Activated naive CD8-positive, alpha-beta T cell treated with anti-CD3 and anti-CD28 coated beads, Interleukin-2, amount 10 ng/mL, durations not matched to agents 7 days and 5 days (primary cell): ENCODE measurements around the gene ZNF724. TPM values are rescaled to one million over a fixed set of nuclear protein-coding genes. Genes with fewer than 3 reads are reported as not detected.
"Not testable (repeated sequence)": the region's sequence is repeated elsewhere in the genome, so short reads cannot be mapped to it uniquely, and the experiment has no call there.

Source experiments
- ATAC-seq: fragments of 150-1000 bp; cut with Tn5 transposase; one replicate; pipeline ENCODE4 v1.10.0; 2021; ENCODE audit warnings: low read depth, moderate library complexity
- POLR2A ChIA-PET: fragments of 350-600 bp; sonication (Branson Sonifier 250); formaldehyde crosslinking; loops from one replicate; lab custom pipeline; 2021; ENCODE audit warnings: antibody characterized with exemption; lab: Charles Lee
- DNase-seq: peaks from one replicate; pipeline ENCODE4 v3.0.0; 2021
- H3K27ac Mint-ChIP-seq: one replicate; pipeline ENCODE4 v1.8.0; 2022; ENCODE audit warnings: mild to moderate bottlenecking, mixed read lengths
- H3K27me3 Mint-ChIP-seq: one replicate; pipeline ENCODE4 v1.8.0; 2022; ENCODE audit warnings: mild to moderate bottlenecking, moderate library complexity, mixed read lengths
- H3K36me3 Mint-ChIP-seq: one replicate; pipeline ENCODE4 v1.8.0; 2021; ENCODE audit warnings: mild to moderate bottlenecking, mixed read lengths
- H3K4me1 Mint-ChIP-seq: one replicate; pipeline ENCODE4 v1.8.0; 2021; ENCODE audit warnings: mixed read lengths
- H3K4me3 Mint-ChIP-seq: one replicate; pipeline ENCODE4 v1.8.0; 2022; ENCODE audit warnings: mild to moderate bottlenecking, moderate library complexity, mixed read lengths
- H3K9me3 Mint-ChIP-seq: one replicate; pipeline ENCODE4 v1.8.0; 2021; ENCODE audit warnings: mixed read lengths
- total RNA-seq, 2 experiments: library from RNA; stranded (reverse); gene quantifications; one replicate each; pipeline ENCODE4 v1.2.3, GENCODE V29; 2021

ZNF724 gene
- total RNA-seq, result 10 to 100 TPM; 13.6 to 13.8 TPM

GRCh38 chr19:23249911-23250649, at the start of gene ZNF724:
Gene ZNF724 (minus strand): TSS chr19:23250394. CDS start chr19:23250242, 152 bp downstream.
- peak; percentile 85 for DNase-seq
- POLR2A ChIA-PET, result interaction anchor here (0.6 to 2.5 kb wide), 10 partner anchors 16 to 1744 kb away, joined by 3 to 48 read pairs (median 3); partner anchors contain the start of genes ZNF254, ZNF675, ZNF681 and ZNF730
- Mint-ChIP-seq H3K4me3 (peak within 1 kb of the TSS; percentile 91), H3K9me3 (peaks cover 10% of the 10 kb centered on the region), H3K4me1 (peaks cover 10% of the 10 kb centered on the region), H3K27me3 (no peaks in the 10 kb centered on the region), H3K36me3 (peaks cover 39% of the 10 kb centered on the region), H3K27ac (peak within 1 kb of the TSS; percentile 95)
- ATAC-seq, result peak; percentile 99

GRCh38 chr19:23294141-23294540, 43.9 kb upstream of the ZNF724 start:
- H3K36me3 Mint-ChIP-seq, result no peaks in the 10 kb centered on the region
- ATAC-seq (no peak), DNase-seq (no peak)
- H3K9me3 Mint-ChIP-seq, result peaks cover 16% of the 10 kb centered on the region
- no peaks in the 10 kb centered on the region for H3K4me1 Mint-ChIP-seq
- H3K27ac Mint-ChIP-seq, result no peak overlapping the region
- H3K4me3 Mint-ChIP-seq, result no peak overlapping the region
- H3K27me3 Mint-ChIP-seq, result no peaks in the 10 kb centered on the region
- POLR2A ChIA-PET, result no interaction called here

- POLR2A ChIA-PET, H3K36me3 Mint-ChIP-seq, H3K27me3 Mint-ChIP-seq, DNase-seq, H3K4me1 Mint-ChIP-seq, H3K27ac Mint-ChIP-seq, ATAC-seq, H3K4me3 Mint-ChIP-seq: not testable (repeated sequence)
- H3K9me3 Mint-ChIP-seq, result peaks cover 16% of the 10 kb centered on the region
Measured at GRCh38 chr19:23289966-23290365, 39.8 kb upstream of the ZNF724 start.

GRCh38 chr19:23287620-23288019, 37.4 kb upstream of the ZNF724 start:
- Mint-ChIP-seq H3K36me3 (peaks cover 5% of the 10 kb centered on the region), H3K4me3 (no peak overlapping the region), H3K27ac (no peak overlapping the region), H3K27me3 (no peaks in the 10 kb centered on the region), H3K9me3 (peaks cover 10% of the 10 kb centered on the region), H3K4me1 (no peaks in the 10 kb centered on the region)
- POLR2A ChIA-PET, result no interaction called here
- DNase-seq, result no peak
- ATAC-seq, result no peak

- ATAC-seq (no peak), DNase-seq (no peak)
- POLR2A ChIA-PET, result no interaction called here
- Mint-ChIP-seq H3K9me3 (peaks cover 10% of the 10 kb centered on the region), H3K27ac (no peak overlapping the region), H3K36me3 (peaks cover 5% of the 10 kb centered on the region), H3K4me3 (no peak overlapping the region), H3K4me1 (no peaks in the 10 kb centered on the region), H3K27me3 (no peaks in the 10 kb centered on the region)
Measured at GRCh38 chr19:23286477-23286876, 36.3 kb upstream of the ZNF724 start.

- DNase-seq (no peak), ATAC-seq (no peak)
- H3K9me3 Mint-ChIP-seq, result peaks cover 10% of the 10 kb centered on the region
- no peaks in the 10 kb centered on the region for H3K4me1 Mint-ChIP-seq
- no peak overlapping the region for H3K4me3 Mint-ChIP-seq
- no peak overlapping the region for H3K27ac Mint-ChIP-seq
- H3K36me3 Mint-ChIP-seq, result peaks cover 5% of the 10 kb centered on the region
- H3K27me3 Mint-ChIP-seq, result no peaks in the 10 kb centered on the region
- POLR2A ChIA-PET, result no interaction called here
Measured at GRCh38 chr19:23285948-23286347, 35.8 kb upstream of the ZNF724 start.

GRCh38 chr19:23285326-23285725, 35.1 kb upstream of the ZNF724 start:
- POLR2A ChIA-PET, DNase-seq, H3K27ac Mint-ChIP-seq, H3K4me1 Mint-ChIP-seq, H3K27me3 Mint-ChIP-seq, ATAC-seq, H3K4me3 Mint-ChIP-seq, H3K36me3 Mint-ChIP-seq: not testable (repeated sequence)
- peaks cover 10% of the 10 kb centered on the region for H3K9me3 Mint-ChIP-seq

GRCh38 chr19:23283925-23284324, 33.7 kb upstream of the ZNF724 start:
- peak; percentile 60 for ATAC-seq
- Mint-ChIP-seq H3K9me3 (peaks cover 10% of the 10 kb centered on the region), H3K27me3 (no peaks in the 10 kb centered on the region), H3K36me3 (peaks cover 5% of the 10 kb centered on the region), H3K4me3 (no peak overlapping the region), H3K4me1 (no peaks in the 10 kb centered on the region), H3K27ac (no peak overlapping the region)
- POLR2A ChIA-PET, result no interaction called here
- DNase-seq, result peak; percentile 39

GRCh38 chr19:23281663-23282276, 31.6 kb upstream of the ZNF724 start:
- ATAC-seq (no peak), DNase-seq (no peak)
- H3K36me3 Mint-ChIP-seq, result peaks cover 5% of the 10 kb centered on the region
- H3K4me3 Mint-ChIP-seq, result no peak overlapping the region
- no peak overlapping the region for H3K27ac Mint-ChIP-seq
- peaks cover 10% of the 10 kb centered on the region for H3K9me3 Mint-ChIP-seq
- no peaks in the 10 kb centered on the region for H3K27me3 Mint-ChIP-seq
- H3K4me1 Mint-ChIP-seq, result no peaks in the 10 kb centered on the region
- POLR2A ChIA-PET, result no interaction called here

- POLR2A ChIA-PET, H3K4me3 Mint-ChIP-seq, H3K4me1 Mint-ChIP-seq, ATAC-seq, H3K36me3 Mint-ChIP-seq, DNase-seq, H3K27me3 Mint-ChIP-seq, H3K27ac Mint-ChIP-seq: not testable (repeated sequence)
- peaks cover 13% of the 10 kb centered on the region for H3K9me3 Mint-ChIP-seq
Measured at GRCh38 chr19:23278118-23278517, 27.9 kb upstream of the ZNF724 start.

GRCh38 chr19:23273590-23274412, 23.6 kb upstream of the ZNF724 start:
- H3K4me1 Mint-ChIP-seq, result peaks cover 17% of the 10 kb centered on the region
- peaks cover 18% of the 10 kb centered on the region for H3K9me3 Mint-ChIP-seq
- ATAC-seq (peak; percentile 97), DNase-seq (peak; percentile 91)
- H3K27ac Mint-ChIP-seq, result peak overlapping the region; percentile 97
- H3K36me3 Mint-ChIP-seq, result peaks cover 39% of the 10 kb centered on the region
- H3K4me3 Mint-ChIP-seq, result peak overlapping the region; percentile 94
- H3K27me3 Mint-ChIP-seq, result no peaks in the 10 kb centered on the region
- POLR2A ChIA-PET, result interaction anchor here (0.6 to 2.9 kb wide), 18 partner anchors 9 to 1507 kb away, joined by 3 to 48 read pairs (median 4); partner anchors contain the start of genes ZNF100, ZNF254, ZNF492 and ZNF675

GRCh38 chr19:23273022-23273589, 22.9 kb upstream of the ZNF724 start:
- no peaks in the 10 kb centered on the region for H3K27me3 Mint-ChIP-seq
- H3K27ac Mint-ChIP-seq, result peak overlapping the region; percentile 97
- no peak for ATAC-seq
- peaks cover 45% of the 10 kb centered on the region for H3K36me3 Mint-ChIP-seq
- POLR2A ChIA-PET, result interaction anchor here (0.8 to 2.9 kb wide), 11 partner anchors 20 to 814 kb away, joined by 3 to 48 read pairs (median 6); partner anchors contain the start of genes ZNF254, ZNF492, ZNF675 and ZNF724
- H3K9me3 Mint-ChIP-seq, result peaks cover 18% of the 10 kb centered on the region
- peak overlapping the region; percentile 94 for H3K4me3 Mint-ChIP-seq
- DNase-seq, result no peak
- peaks cover 17% of the 10 kb centered on the region for H3K4me1 Mint-ChIP-seq
